Lower leg skin (tissue), 4 donors: ENCODE data around the gene PALS2. TPM values are rescaled to one million over a fixed set of nuclear protein-coding genes. Genes with fewer than 3 reads are reported as not detected.

Source experiments
- DNase-seq, 2 donors: peaks; one replicate each; pipeline ENCODE4 v3.0.0-alpha.2; 2019; ENCODE audit warnings: low spot score in 2 of 2
- H3K4me3 ChIP-seq: fragments of 200-600 bp; sonication (generic); 2 replicates; pipeline ENCODE4 v1.5.1; 2017; ENCODE audit warnings: mild to moderate bottlenecking, low read depth; ENCODE audit not compliant: poor library complexity, severe bottlenecking
- POLR2A ChIP-seq, 2 donors: fragments of 450-650 bp; IDR thresholded peaks; one replicate each; pipeline ENCODE4 v1.6.1; 2016 to 2017; ENCODE audit warnings: antibody characterized with exemption in 2 of 2, mild to moderate bottlenecking in 1 of 2, moderate library complexity in 1 of 2
- WGBS, 2 donors: methylation state at CpG; one replicate each; pipeline ENCODE4 v1.1.5; 2018; 5-methylcytosine and 5-hydroxymethylcytosine counted together
- intact Hi-C: fragments of 100-400 bp; cut with DNase I; formaldehyde crosslinking; loops from one replicate; pipeline ENCODE4 v1.15.0; 2023; ENCODE audit warnings: low total_unique reads
- total RNA-seq, 4 donors: library from RNA; depleted of rRNA; stranded (reverse); fragments of >200 nt; gene quantifications; one replicate each; pipeline ENCODE4 v1.1.0, GENCODE V29; 2016
- TF ChIP-seq, protein P1 (sequence below), 3 donors: fragments of 450-650 bp; IDR thresholded peaks; one replicate each; pipeline ENCODE4 v1.5.1; 2016; ENCODE audit warnings: antibody characterized with exemption in 3 of 3, mild to moderate bottlenecking in 3 of 3, moderate library complexity in 2 of 3

PALS2 gene
- total RNA-seq, 4 donors from 2014 or later: 2.7 to 8.5 (median 6.6) TPM

- DNase-seq: no peak
- intact Hi-C loops: no loop called here
- no peak for TF ChIP-seq POLR2A (IDR thresholded peaks at IDR 0.05)
- TF ChIP-seq, protein P1, sequence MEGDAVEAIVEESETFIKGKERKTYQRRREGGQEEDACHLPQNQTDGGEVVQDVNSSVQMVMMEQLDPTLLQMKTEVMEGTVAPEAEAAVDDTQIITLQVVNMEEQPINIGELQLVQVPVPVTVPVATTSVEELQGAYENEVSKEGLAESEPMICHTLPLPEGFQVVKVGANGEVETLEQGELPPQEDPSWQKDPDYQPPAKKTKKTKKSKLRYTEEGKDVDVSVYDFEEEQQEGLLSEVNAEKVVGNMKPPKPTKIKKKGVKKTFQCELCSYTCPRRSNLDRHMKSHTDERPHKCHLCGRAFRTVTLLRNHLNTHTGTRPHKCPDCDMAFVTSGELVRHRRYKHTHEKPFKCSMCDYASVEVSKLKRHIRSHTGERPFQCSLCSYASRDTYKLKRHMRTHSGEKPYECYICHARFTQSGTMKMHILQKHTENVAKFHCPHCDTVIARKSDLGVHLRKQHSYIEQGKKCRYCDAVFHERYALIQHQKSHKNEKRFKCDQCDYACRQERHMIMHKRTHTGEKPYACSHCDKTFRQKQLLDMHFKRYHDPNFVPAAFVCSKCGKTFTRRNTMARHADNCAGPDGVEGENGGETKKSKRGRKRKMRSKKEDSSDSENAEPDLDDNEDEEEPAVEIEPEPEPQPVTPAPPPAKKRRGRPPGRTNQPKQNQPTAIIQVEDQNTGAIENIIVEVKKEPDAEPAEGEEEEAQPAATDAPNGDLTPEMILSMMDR (IDR thresholded peaks at IDR 0.05): no peak
- H3K4me3 ChIP-seq: no peak overlapping the region
- WGBS, 2 donors: 84 to 86% methylated on average over 1 of the region's 1 CpG
Measured at GRCh38 chr7:24591152-24591551, 17.9 kb downstream of the PALS2 start.

DNA sequence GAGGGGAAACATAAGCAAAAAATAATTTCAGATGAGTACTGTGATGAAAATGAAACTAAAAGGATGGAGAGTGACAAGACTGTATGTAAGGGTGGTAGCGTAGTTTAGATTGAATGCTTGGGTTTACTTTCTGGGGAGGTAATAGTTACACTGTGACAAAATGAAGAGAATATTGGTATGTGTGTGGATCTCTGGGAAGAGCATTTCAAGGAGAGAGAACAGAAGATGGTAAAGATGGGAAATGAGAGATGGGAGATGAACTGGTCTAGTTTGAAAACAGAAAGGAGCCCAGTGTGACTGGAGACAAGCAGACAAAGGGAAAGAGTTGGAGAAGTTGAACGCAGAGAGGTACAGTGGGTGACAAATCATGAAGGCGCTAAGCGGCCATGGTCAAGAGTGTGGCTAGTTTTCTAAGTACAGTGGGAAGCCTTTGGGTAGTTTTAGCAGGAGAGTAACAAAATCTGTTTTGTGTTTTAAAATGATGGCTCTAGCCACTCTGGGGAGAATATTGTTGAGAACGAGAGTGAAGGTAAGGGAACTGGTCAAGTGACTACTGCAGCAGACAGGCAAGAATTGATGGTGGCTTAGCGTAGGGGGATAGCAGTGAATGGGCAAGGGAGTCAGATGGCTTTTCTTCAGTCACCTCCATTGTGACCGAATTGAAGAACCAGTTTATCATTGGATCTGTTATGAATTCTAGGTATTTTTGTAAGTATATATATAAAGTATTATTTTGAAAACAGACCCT lies 22.6 kb downstream of the PALS2 start:
- no peak for TF ChIP-seq POLR2A (IDR thresholded peaks at IDR 0.05)
- TF ChIP-seq, protein P1 (IDR thresholded peaks at IDR 0.05): no peak
- intact Hi-C loops: no loop called here
- DNase-seq: no peak
- 91 to 94% methylated on average over 7 of the region's 7 CpGs for WGBS, 2 donors
- no peak overlapping the region for H3K4me3 ChIP-seq

GRCh38 chr7:24597014-24597413 lies 23.8 kb downstream of the PALS2 start:
- TF ChIP-seq POLR2A (IDR thresholded peaks at IDR 0.05): no peak
- TF ChIP-seq, protein P1 (IDR thresholded peaks at IDR 0.05): no peak
- 67 to 97% methylated on average over 3 of the region's 3 CpGs for WGBS, 2 donors
- no peak overlapping the region for H3K4me3 ChIP-seq
- intact Hi-C loops: no loop called here
- DNase-seq: no peak

DNA sequence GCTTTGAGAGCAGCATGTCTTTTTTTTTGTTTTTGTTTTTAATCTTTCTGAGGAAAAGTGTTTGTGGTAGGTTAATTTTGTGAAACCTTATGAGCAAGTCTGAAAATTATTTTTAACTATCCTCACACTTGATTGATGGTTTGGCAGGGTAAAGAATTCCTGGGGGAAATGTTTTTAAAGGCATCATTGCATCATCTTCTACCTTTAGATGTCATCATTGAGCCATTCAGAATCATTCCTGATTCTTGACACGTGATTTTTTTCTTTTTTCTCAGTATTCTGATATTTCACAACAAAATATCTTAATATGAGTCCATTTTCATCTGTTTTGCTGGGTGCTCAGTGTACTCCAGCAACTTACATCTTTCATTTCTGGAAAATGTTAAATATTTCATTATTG lies 28.3 kb downstream of the PALS2 start:
- intact Hi-C loops: no loop called here
- 65 to 69% methylated on average over 1 of the region's 1 CpG for WGBS, 2 donors
- no peak for DNase-seq
- TF ChIP-seq, protein P1 (IDR thresholded peaks at IDR 0.05): no peak
- no peak for TF ChIP-seq POLR2A (IDR thresholded peaks at IDR 0.05)
- H3K4me3 ChIP-seq: no peak overlapping the region

DNA sequence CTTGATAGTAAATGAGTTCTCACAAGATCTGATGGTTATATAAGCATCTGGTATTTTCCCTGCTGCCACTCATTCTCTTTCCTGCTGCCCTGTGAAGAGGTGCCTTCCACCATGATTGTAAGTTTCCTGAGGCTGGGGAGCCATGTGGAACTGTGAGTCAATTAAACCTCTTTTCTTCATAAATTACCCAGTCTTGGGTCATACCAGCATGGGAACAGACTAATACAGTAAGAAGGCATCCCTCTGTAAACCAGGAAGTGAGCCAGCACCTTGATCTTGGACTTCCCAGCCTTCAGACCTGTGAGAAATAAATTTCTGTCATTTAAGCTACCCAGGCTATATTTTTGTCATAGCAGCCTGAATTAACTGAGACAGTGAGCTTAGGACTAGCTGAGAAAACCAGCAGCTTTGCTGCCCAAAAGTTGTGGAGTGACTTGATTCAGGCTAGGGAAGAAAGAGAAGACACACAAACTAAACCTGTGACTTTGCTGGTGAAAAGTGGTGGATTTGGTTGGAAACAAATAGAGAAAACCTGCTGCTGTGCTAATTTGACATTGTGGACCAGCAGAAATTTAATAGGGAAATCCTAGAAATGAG lies 29.7 kb downstream of the PALS2 start:
- intact Hi-C loops: no loop called here

More for the DNA sequence above, 29.7 kb downstream of the PALS2 start:
- no peak for DNase-seq
- H3K4me3 ChIP-seq: no peak overlapping the region
- TF ChIP-seq POLR2A (IDR thresholded peaks at IDR 0.05): no peak
- TF ChIP-seq, protein P1 (IDR thresholded peaks at IDR 0.05): no peak
